ENCODE measurements around the gene RUFY3. TPM values are rescaled to one million over a fixed set of nuclear protein-coding genes. Genes with fewer than 3 reads are reported as not detected.

The RUFY3 gene
- total and polyA plus RNA-seq, 2 of the 13 experiments (the other 11 are each of a cell fraction or from before 2014, with no cell fraction given): 17.9 to 25.3 TPM

DNA sequence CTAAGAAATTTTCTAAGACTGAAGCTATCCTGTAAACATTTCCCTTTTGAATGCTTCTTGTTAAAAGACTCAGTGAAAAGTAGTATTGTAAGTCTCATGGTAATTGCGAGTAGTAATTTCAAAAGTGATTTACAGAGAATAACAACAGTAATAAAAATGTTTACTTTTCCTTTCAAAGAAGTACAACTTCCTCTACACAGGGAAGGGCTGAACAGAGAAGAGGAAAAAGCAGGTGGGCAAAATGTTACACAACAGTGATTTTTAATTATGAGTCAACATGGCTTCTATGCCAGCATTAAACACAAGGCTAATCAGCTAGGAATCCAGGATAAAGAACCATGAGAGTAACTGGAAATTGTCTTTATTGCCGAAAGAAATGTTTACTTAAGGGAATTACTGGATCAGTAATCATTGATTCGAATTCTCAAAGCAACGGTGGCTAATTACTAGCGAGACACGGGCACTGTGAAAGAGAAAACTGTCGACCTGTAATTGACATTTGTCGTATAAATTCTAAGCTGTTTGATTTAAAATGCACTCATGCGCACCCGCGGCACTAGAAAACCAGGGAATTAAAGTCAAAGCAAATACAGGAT lies 18.0 kb upstream of the RUFY3 start (continued):
- no peak for TF ChIP-seq ZBTB33 (CRISPR knock-in tag; IDR thresholded peaks at IDR 0.05)
- TF ChIP-seq, protein P1, sequence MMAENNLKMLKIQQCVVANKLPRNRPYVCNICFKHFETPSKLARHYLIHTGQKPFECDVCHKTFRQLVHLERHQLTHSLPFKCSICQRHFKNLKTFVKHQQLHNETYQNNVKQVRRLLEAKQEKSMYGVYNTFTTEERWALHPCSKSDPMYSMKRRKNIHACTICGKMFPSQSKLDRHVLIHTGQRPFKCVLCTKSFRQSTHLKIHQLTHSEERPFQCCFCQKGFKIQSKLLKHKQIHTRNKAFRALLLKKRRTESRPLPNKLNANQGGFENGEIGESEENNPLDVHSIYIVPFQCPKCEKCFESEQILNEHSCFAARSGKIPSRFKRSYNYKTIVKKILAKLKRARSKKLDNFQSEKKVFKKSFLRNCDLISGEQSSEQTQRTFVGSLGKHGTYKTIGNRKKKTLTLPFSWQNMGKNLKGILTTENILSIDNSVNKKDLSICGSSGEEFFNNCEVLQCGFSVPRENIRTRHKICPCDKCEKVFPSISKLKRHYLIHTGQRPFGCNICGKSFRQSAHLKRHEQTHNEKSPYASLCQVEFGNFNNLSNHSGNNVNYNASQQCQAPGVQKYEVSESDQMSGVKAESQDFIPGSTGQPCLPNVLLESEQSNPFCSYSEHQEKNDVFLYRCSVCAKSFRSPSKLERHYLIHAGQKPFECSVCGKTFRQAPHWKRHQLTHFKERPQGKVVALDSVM (CRISPR knock-in tag; IDR thresholded peaks at IDR 0.05): no peak
- no peak for TF ChIP-seq SCMH1 (CRISPR knock-in tag; IDR thresholded peaks at IDR 0.05; ENCODE audit: borderline replicate concordance)
- TF ChIP-seq RERE (CRISPR knock-in tag; IDR thresholded peaks at IDR 0.05; ENCODE audit: low read depth): no peak
- TF ChIP-seq KDM4B (CRISPR knock-in tag; IDR thresholded peaks at IDR 0.05): no peak
- no peak for TF ChIP-seq U2AF1 (optimal IDR thresholded peaks at IDR 0.05; ENCODE audit: low read depth, low read length)
- TF ChIP-seq ZNF350 (CRISPR knock-in tag; IDR thresholded peaks at IDR 0.05; ENCODE audit: borderline replicate concordance, low read depth): no peak
- TF ChIP-seq ZFP41 (CRISPR knock-in tag; IDR thresholded peaks at IDR 0.05; ENCODE audit: borderline replicate concordance): no peak
- no peak for TF ChIP-seq ZMAT5 (CRISPR knock-in tag; IDR thresholded peaks at IDR 0.05; ENCODE audit: borderline replicate concordance, low read depth)
- peak; percentile 65; the same call in 1 of the 2 replicates for TF ChIP-seq CEBPB (IDR thresholded peaks at IDR 0.05; ENCODE audit: borderline replicate concordance, low read depth, low read length)
- no peak for TF ChIP-seq EED (CRISPR knock-in tag; IDR thresholded peaks at IDR 0.05)
- TF ChIP-seq, protein P2, sequence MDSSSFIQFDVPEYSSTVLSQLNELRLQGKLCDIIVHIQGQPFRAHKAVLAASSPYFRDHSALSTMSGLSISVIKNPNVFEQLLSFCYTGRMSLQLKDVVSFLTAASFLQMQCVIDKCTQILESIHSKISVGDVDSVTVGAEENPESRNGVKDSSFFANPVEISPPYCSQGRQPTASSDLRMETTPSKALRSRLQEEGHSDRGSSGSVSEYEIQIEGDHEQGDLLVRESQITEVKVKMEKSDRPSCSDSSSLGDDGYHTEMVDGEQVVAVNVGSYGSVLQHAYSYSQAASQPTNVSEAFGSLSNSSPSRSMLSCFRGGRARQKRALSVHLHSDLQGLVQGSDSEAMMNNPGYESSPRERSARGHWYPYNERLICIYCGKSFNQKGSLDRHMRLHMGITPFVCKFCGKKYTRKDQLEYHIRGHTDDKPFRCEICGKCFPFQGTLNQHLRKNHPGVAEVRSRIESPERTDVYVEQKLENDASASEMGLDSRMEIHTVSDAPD (CRISPR knock-in tag; IDR thresholded peaks at IDR 0.05): 0 out of 2 replicates have a peak, but pooled peaks have one; percentile 22
- no peak for TF ChIP-seq ZNF564 (CRISPR knock-in tag; IDR thresholded peaks at IDR 0.05)
- TF ChIP-seq THYN1 (CRISPR knock-in tag; IDR thresholded peaks at IDR 0.05; ENCODE audit: borderline replicate concordance, low read depth): 0 out of 2 replicates have a peak, but pooled peaks have one; percentile 64
- TF ChIP-seq NFRKB (IDR thresholded peaks at IDR 0.05): no peak
